Measurements from ENCODE around the gene SOX1. TPM values are rescaled to one million over a fixed set of nuclear protein-coding genes. Genes with fewer than 3 reads are reported as not detected.

The SOX1 gene
- total RNA-seq, 2 experiments from 2014 or later, result not detected

- Mint-ChIP-seq H3K27me3 (no peaks in the 10 kb centered on the region), H3K9me3 (no peaks in the 10 kb centered on the region), H3K36me3 (ENCODE audit: low read depth) (no peaks in the 10 kb centered on the region), H3K4me1 (ENCODE audit: low read depth) (no peaks in the 10 kb centered on the region), H3K27ac (no peak overlapping the region), H3K4me3 (no peak overlapping the region)
- DNase-seq, result no peak
- intact Hi-C loops (cut with micrococcal nuclease), result no loop called here
- CTCF ChIA-PET, result no interaction called here
- no peak for ATAC-seq
- TF ChIP-seq, protein P1, sequence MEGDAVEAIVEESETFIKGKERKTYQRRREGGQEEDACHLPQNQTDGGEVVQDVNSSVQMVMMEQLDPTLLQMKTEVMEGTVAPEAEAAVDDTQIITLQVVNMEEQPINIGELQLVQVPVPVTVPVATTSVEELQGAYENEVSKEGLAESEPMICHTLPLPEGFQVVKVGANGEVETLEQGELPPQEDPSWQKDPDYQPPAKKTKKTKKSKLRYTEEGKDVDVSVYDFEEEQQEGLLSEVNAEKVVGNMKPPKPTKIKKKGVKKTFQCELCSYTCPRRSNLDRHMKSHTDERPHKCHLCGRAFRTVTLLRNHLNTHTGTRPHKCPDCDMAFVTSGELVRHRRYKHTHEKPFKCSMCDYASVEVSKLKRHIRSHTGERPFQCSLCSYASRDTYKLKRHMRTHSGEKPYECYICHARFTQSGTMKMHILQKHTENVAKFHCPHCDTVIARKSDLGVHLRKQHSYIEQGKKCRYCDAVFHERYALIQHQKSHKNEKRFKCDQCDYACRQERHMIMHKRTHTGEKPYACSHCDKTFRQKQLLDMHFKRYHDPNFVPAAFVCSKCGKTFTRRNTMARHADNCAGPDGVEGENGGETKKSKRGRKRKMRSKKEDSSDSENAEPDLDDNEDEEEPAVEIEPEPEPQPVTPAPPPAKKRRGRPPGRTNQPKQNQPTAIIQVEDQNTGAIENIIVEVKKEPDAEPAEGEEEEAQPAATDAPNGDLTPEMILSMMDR (IDR thresholded peaks at IDR 0.05), result no peak
- POLR2A ChIA-PET, result no interaction called here
Observed at GRCh38 chr13:112032186-112032993, 34.6 kb upstream of the SOX1 start.

- H3K27me3 Mint-ChIP-seq, result no peaks in the 10 kb centered on the region
- no peaks in the 10 kb centered on the region for H3K36me3 Mint-ChIP-seq (ENCODE audit: low read depth)
- DNase-seq (no peak), ATAC-seq (no peak)
- ChIA-PET POLR2A (no interaction called here), CTCF (no interaction called here)
- no peaks in the 10 kb centered on the region for H3K4me1 Mint-ChIP-seq (ENCODE audit: low read depth)
- no peak overlapping the region for H3K27ac Mint-ChIP-seq
- TF ChIP-seq, protein P1 (IDR thresholded peaks at IDR 0.05), result no peak
- intact Hi-C loops (cut with micrococcal nuclease), result no loop called here
- no peak overlapping the region for H3K4me3 Mint-ChIP-seq
- H3K9me3 Mint-ChIP-seq, result no peaks in the 10 kb centered on the region
Observed at GRCh38 chr13:112034231-112034630, 32.7 kb upstream of the SOX1 start.

GRCh38 chr13:112034846-112035245 lies 32.1 kb upstream of the SOX1 start:
- H3K27ac Mint-ChIP-seq, result no peak overlapping the region
- no peaks in the 10 kb centered on the region for H3K4me1 Mint-ChIP-seq (ENCODE audit: low read depth)
- DNase-seq (no peak), ATAC-seq (no peak)
- ChIA-PET POLR2A (no interaction called here), CTCF (no interaction called here)
- H3K36me3 Mint-ChIP-seq (ENCODE audit: low read depth), result no peaks in the 10 kb centered on the region
- intact Hi-C loops (cut with micrococcal nuclease), result no loop called here
- no peaks in the 10 kb centered on the region for H3K9me3 Mint-ChIP-seq
- H3K4me3 Mint-ChIP-seq, result no peak overlapping the region
- TF ChIP-seq, protein P1 (IDR thresholded peaks at IDR 0.05), result no peak
- no peaks in the 10 kb centered on the region for H3K27me3 Mint-ChIP-seq

GRCh38 chr13:112042496-112042895 lies 24.5 kb upstream of the SOX1 start:
- Mint-ChIP-seq H3K4me1 (ENCODE audit: low read depth) (no peaks in the 10 kb centered on the region), H3K36me3 (ENCODE audit: low read depth) (no peaks in the 10 kb centered on the region), H3K27me3 (peaks cover 14% of the 10 kb centered on the region), H3K9me3 (peaks cover 14% of the 10 kb centered on the region), H3K4me3 (no peak overlapping the region), H3K27ac (no peak overlapping the region)
- ATAC-seq (no peak), DNase-seq (no peak)
- ChIA-PET POLR2A (no interaction called here), CTCF (no interaction called here)
- TF ChIP-seq, protein P1 (IDR thresholded peaks at IDR 0.05), result no peak
- intact Hi-C loops (cut with micrococcal nuclease), result no loop called here

- intact Hi-C loops (cut with micrococcal nuclease), result no loop called here
- POLR2A ChIA-PET, result no interaction called here
Observed at GRCh38 chr13:112052213-112052612, 14.7 kb upstream of the SOX1 start.

More at GRCh38 chr13:112052213-112052612, 14.7 kb upstream of the SOX1 start:
- CTCF ChIA-PET, result interaction anchor here (1.2 kb wide), 1 partner anchor 12 kb away, joined by 4 read pairs; no protein-coding TSS in a partner anchor
- DNase-seq (no peak), ATAC-seq (no peak)
- Mint-ChIP-seq H3K4me1 (ENCODE audit: low read depth) (no peaks in the 10 kb centered on the region), H3K4me3 (no peak overlapping the region), H3K27ac (no peak overlapping the region), H3K36me3 (ENCODE audit: low read depth) (peaks cover 5% of the 10 kb centered on the region), H3K9me3 (peaks cover 4% of the 10 kb centered on the region), H3K27me3 (peaks cover 64% of the 10 kb centered on the region)
- TF ChIP-seq, protein P1 (IDR thresholded peaks at IDR 0.05), result no peak
